Endothelial cell of umbilical vein (primary cell): Measurements from ENCODE around the gene SLC12A6. TPM values are rescaled to one million over a fixed set of nuclear protein-coding genes. Genes with fewer than 3 reads are reported as not detected.

Source experiments
- BruUV-seq: library from RNA; stranded (reverse); fragments of 400-500 nt; replicated peaks from 2 replicates; lab custom pipeline; 2021; lab: Mats Ljungman, UMichigan
- CTCF ChIA-PET: fragments of 300-600, 350-600 bp; sonication (Branson Sonifier 250); formaldehyde crosslinking; loops from one replicate; lab custom pipeline; 2021; ENCODE audit warnings: antibody characterized with exemption, inconsistent platforms; lab: Charles Lee
- POLR2A ChIA-PET: fragments of 300-600, 350-600 bp; sonication (Branson Sonifier 250); formaldehyde crosslinking; loops from one replicate; lab custom pipeline; 2021; ENCODE audit warnings: antibody characterized with exemption, inconsistent platforms; lab: Charles Lee
- DNase-seq: peaks from one replicate; pipeline ENCODE4 v3.0.0-alpha.2; 2011; ENCODE audit warnings: low read depth, low spot score
- FAIRE-seq: peaks from 2 replicates; lab custom pipeline; 2011; peaks lifted over from hg19 to GRCh38; lab: Jason Lieb, UNC
- H2AFZ ChIP-seq: 2 replicates; pipeline ENCODE4 v1.6.0; 2012; ENCODE audit warnings: low read depth, low read length, control low read depth, inconsistent platforms
- H3K27ac ChIP-seq: 2 replicates; pipeline ENCODE4 v1.5.1; 2011; ENCODE audit warnings: low read depth, mild to moderate bottlenecking, control low read depth, low read length, moderate library complexity; ENCODE audit not compliant: insufficient read depth
- H3K27me3 ChIP-seq, 2 experiments: 2 replicates each; pipeline versions ENCODE4 v1.6.0 to v1.6.1; 2011; ENCODE audit warnings: low read length in 2 of 2, mixed read lengths in 1 of 2; ENCODE audit not compliant: control insufficient read depth in 2 of 2, insufficient read depth in 2 of 2
- H3K36me3 ChIP-seq, 2 experiments: 2 replicates in 1 of 2; 3 replicates in 1 of 2; pipeline ENCODE4 v1.5.1; 2011; ENCODE audit warnings: low read length in 2 of 2, mild to moderate bottlenecking in 1 of 2, moderate library complexity in 1 of 2; ENCODE audit not compliant: control insufficient read depth in 2 of 2, insufficient read depth in 2 of 2; ENCODE audit errors: extremely low read depth in 1 of 2
- H3K4me1 ChIP-seq: 3 replicates; pipeline ENCODE4 v1.5.1; 2011; ENCODE audit warnings: mild to moderate bottlenecking, low read length; ENCODE audit not compliant: control insufficient read depth, insufficient read depth; ENCODE audit errors: extremely low read depth
- H3K4me2 ChIP-seq: 2 replicates; pipeline ENCODE4 v1.6.1; 2011; ENCODE audit warnings: low read length, control low read depth, mixed read lengths; ENCODE audit not compliant: insufficient read depth
- H3K4me3 ChIP-seq, 3 experiments: fragments of 200-600 bp in 1 of 3; sonication (generic), shearing (Covaris generic) in 1 of 3; replicated peaks in 1 of 3; 2 replicates each; pipeline ENCODE4 v1.5.1; 2011 to 2016; ENCODE audit warnings: control low read depth in 3 of 3, low read length in 3 of 3, mild to moderate bottlenecking in 2 of 3, inconsistent platforms in 1 of 3, low read depth in 1 of 3, moderate library complexity in 1 of 3; ENCODE audit not compliant: insufficient read depth in 1 of 3
- H3K79me2 ChIP-seq: 2 replicates; pipeline ENCODE4 v1.6.0; 2012; ENCODE audit warnings: low read length, inconsistent platforms; ENCODE audit not compliant: control insufficient read depth, insufficient read depth
- H3K9ac ChIP-seq: replicated peaks from 2 replicates; pipeline ENCODE3; 2011; ENCODE audit warnings: low read length, control low read depth; ENCODE audit not compliant: insufficient read depth; ENCODE audit errors: extremely low read depth
- H3K9me1 ChIP-seq: replicated peaks from 3 replicates; pipeline ENCODE4 v1.6.0; 2011; ENCODE audit warnings: mild to moderate bottlenecking, low read length; ENCODE audit not compliant: control insufficient read depth, insufficient read depth; ENCODE audit errors: extremely low read depth
- H3K9me3 ChIP-seq: replicated peaks from 2 replicates; pipeline ENCODE4 v1.5.1; 2012; ENCODE audit warnings: low read length, inconsistent platforms; ENCODE audit not compliant: control insufficient read depth, insufficient read depth
- H4K20me1 ChIP-seq: replicated peaks from 2 replicates; pipeline ENCODE3; 2011; ENCODE audit warnings: mild to moderate bottlenecking, low read length; ENCODE audit not compliant: control insufficient read depth, insufficient read depth; ENCODE audit errors: extremely low read depth
- CTCF ChIP-seq, 2 donors: IDR thresholded peaks; 1 replicate in 1 of 2; 2 replicates in 1 of 2; pipeline ENCODE4 v1.5.1; 2011; ENCODE audit warnings: low read length in 2 of 2, mild to moderate bottlenecking in 2 of 2, moderate library complexity in 2 of 2, control low read depth in 1 of 2, inconsistent platforms in 1 of 2, low read depth in 1 of 2; ENCODE audit not compliant: insufficient read depth in 1 of 2; ENCODE audit errors: extremely low read depth in 1 of 2
- EZH2 ChIP-seq: IDR thresholded peaks from 2 replicates; pipeline ENCODE4 v1.6.1; 2012; ENCODE audit warnings: borderline replicate concordance, low read depth, mild to moderate bottlenecking, moderate library complexity, low read length, inconsistent platforms; ENCODE audit not compliant: severe bottlenecking
- FOS ChIP-seq: IDR thresholded peaks from 2 replicates; pipeline ENCODE4 v1.6.1; 2011; ENCODE audit warnings: mild to moderate bottlenecking, low read length, moderate library complexity, borderline replicate concordance; ENCODE audit not compliant: insufficient read depth
- GATA2 ChIP-seq: IDR thresholded peaks from 2 replicates; pipeline ENCODE4 v1.7.0; 2011; ENCODE audit warnings: low read depth, mild to moderate bottlenecking, moderate library complexity, mixed read lengths, low read length; ENCODE audit not compliant: insufficient read length, insufficient read depth
- JUN ChIP-seq: IDR thresholded peaks from 2 replicates; pipeline ENCODE4 v1.6.1; 2011; ENCODE audit warnings: borderline replicate concordance, low read depth; ENCODE audit not compliant: insufficient read length, insufficient read depth
- MAX ChIP-seq: IDR thresholded peaks from 2 replicates; pipeline ENCODE4 v1.6.1; 2011; ENCODE audit not compliant: insufficient read depth, insufficient read length
- MYC ChIP-seq: IDR thresholded peaks from one replicate; pipeline ENCODE4 v1.6.1; 2011; ENCODE audit warnings: mild to moderate bottlenecking, low read depth, low read length
- POLR2A ChIP-seq: IDR thresholded peaks from 2 replicates; pipeline ENCODE4 v1.6.1; 2012; ENCODE audit warnings: low read depth, mild to moderate bottlenecking, control low read depth, low read length
- POLR2AphosphoS5 ChIP-seq: IDR thresholded peaks from 2 replicates; pipeline ENCODE4 v1.6.1; 2012; ENCODE audit warnings: low read depth, mild to moderate bottlenecking, control low read depth, low read length, moderate library complexity; ENCODE audit not compliant: insufficient read depth
- dilution Hi-C: fragments of 300-500 bp; cut with MboI; formaldehyde crosslinking; loops from one replicate; pipeline ENCODE4 v1.15.0; 2019; ENCODE audit warnings: low sequenced_read_pairs; ENCODE audit not compliant: extremely low pct_ligation_motif_present
- intact Hi-C: fragments of 100-400 bp; cut with micrococcal nuclease; formaldehyde crosslinking; loops from one replicate; pipeline ENCODE4 v1.10.0; 2022
- polyA plus RNA-seq, 4 experiments: library from polyadenylated mRNA; depleted of rRNA in 3 of 4; stranded (reverse) in 3 of 4; unstranded in 1 of 4; fragments of >200 nt; gene quantifications; 2 replicates each; pipeline versions ENCODE4 v1.2.1 to v1.2.3, GENCODE V29; 2011 to 2012; ENCODE audit warnings: missing spikeins in 1 of 4
- total RNA-seq: library from RNA; stranded (reverse); gene quantifications from 2 replicates; pipeline ENCODE4 v1.2.3, GENCODE V29; 2021

The SLC12A6 gene
- total and polyA plus RNA-seq, 2 donors (not counting 3 experiments of a cell fraction or from before 2014, with no cell fraction given): 21.4 to 27.1 TPM

GRCh38 chr15:34297059-34297458 lies 40.5 kb downstream of the SLC12A6 start:
- H3K4me2 ChIP-seq: no peak overlapping the region
- H2AFZ ChIP-seq: no peak overlapping the region
- dilution Hi-C loops: no loop called here
- ChIA-PET CTCF (interaction anchor here (0.8 to 1.5 kb wide), 4 partner anchors 26 to 187 kb away, joined by 3 to 5 read pairs (median 4); no protein-coding TSS in a partner anchor), POLR2A (no interaction called here)
- FAIRE-seq (no peak), DNase-seq (peak; percentile 40)
- no peaks in the 10 kb centered on the region for H3K27me3 ChIP-seq
- intact Hi-C loops: no loop called here
- no peaks in the 10 kb centered on the region for H3K9me3 ChIP-seq
- TF ChIP-seq POLR2A: no peak
- no peak for TF ChIP-seq POLR2AphosphoS5
- TF ChIP-seq MYC: no peak
- no peak for TF ChIP-seq FOS
- TF ChIP-seq CTCF (IDR thresholded peaks at IDR 0.05; ENCODE audit: extremely low read depth in 1 of 2, insufficient read depth in 1 of 2, low read depth in 1 of 2, low read length in 2 of 2): no peak
- TF ChIP-seq GATA2: no peak
- TF ChIP-seq EZH2: no peak
- TF ChIP-seq MAX: no peak
- no peak for TF ChIP-seq JUN
- H3K27ac ChIP-seq: no peak overlapping the region
- H3K79me2 ChIP-seq: peaks cover 2% of the 10 kb centered on the region
- no peaks in the 10 kb centered on the region for H4K20me1 ChIP-seq
- no peaks in the 10 kb centered on the region for H3K9me1 ChIP-seq
- no peaks in the 10 kb centered on the region for H3K4me1 ChIP-seq
- BruUV-seq: no TSS peak
- no peak overlapping the region for H3K4me3 ChIP-seq
- peaks cover 0 to 2% of the 10 kb centered on the region in 2 experiments for H3K36me3 ChIP-seq
- H3K9ac ChIP-seq: no peak overlapping the region
